SK-N-MC (cell line): ENCODE measurements around the gene PRELID1.

Experiments used
- DNase-seq: peaks from one replicate; pipeline ENCODE4 v3.0.0-alpha.2; 2011; ENCODE audit warnings: low read depth, low spot score
- H3K27ac ChIP-seq: fragments of 200-600 bp; sonication (generic); 2 replicates; pipeline ENCODE4 v1.5.1; 2016; ENCODE audit warnings: mixed run types
- H3K36me3 ChIP-seq: fragments of 200-600 bp; sonication (generic); 2 replicates; pipeline ENCODE4 v1.6.1; 2017; ENCODE audit warnings: antibody characterized with exemption, low read length, mixed read lengths; ENCODE audit not compliant: insufficient read depth
- H3K4me3 ChIP-seq: fragments of 200-600 bp; sonication (generic); 2 replicates; pipeline ENCODE4 v1.5.1; 2016
- H3K9ac ChIP-seq: fragments of 200-600 bp; sonication (generic); 2 replicates; pipeline ENCODE4 v1.8.0; 2017; ENCODE audit warnings: mixed run types, mixed read lengths; ENCODE audit not compliant: insufficient read length
- H3K9me3 ChIP-seq: fragments of 200-600 bp; sonication (generic); 2 replicates; pipeline ENCODE4 v1.6.1; 2017; ENCODE audit warnings: low read depth, mild to moderate bottlenecking, antibody characterized with exemption, low read length, moderate library complexity, mixed read lengths
- EZH2 ChIP-seq: fragments of 200-600 bp; sonication (generic); IDR thresholded peaks from one replicate; pipeline ENCODE4 v1.6.1; 2017; ENCODE audit warnings: antibody characterized with exemption
- FOXP2 ChIP-seq: optimal IDR thresholded peaks from 2 replicates; pipeline ENCODE3; 2011; ENCODE audit warnings: mild to moderate bottlenecking, moderate library complexity; ENCODE audit not compliant: insufficient read depth; ENCODE audit errors: extremely low read length, control extremely low read depth
- POLR2AphosphoS5 ChIP-seq: IDR thresholded peaks from 2 replicates; pipeline ENCODE4 v1.6.1; 2012; ENCODE audit warnings: mild to moderate bottlenecking, low read depth, low read length, borderline replicate concordance

Gene PRELID1

GRCh38 chr5:177313561-177314259 is 10.1 kb downstream of the PRELID1 start:
- TF ChIP-seq POLR2AphosphoS5, result no peak
- no peak for DNase-seq
- Histone ChIP-seq H3K36me3 (no peaks in the 10 kb centered on the region; the same call in 1 of the 2 replicates), H3K9ac (no peak overlapping the region), H3K4me3 (no peak overlapping the region), H3K9me3 (no peaks in the 10 kb centered on the region), H3K27ac (no peak overlapping the region)

GRCh38 chr5:177314376-177315342 is 11.1 kb downstream of the PRELID1 start:
- Histone ChIP-seq H3K27ac (no peak overlapping the region), H3K36me3 (no peaks in the 10 kb centered on the region), H3K9ac (no peak overlapping the region), H3K4me3 (no peak overlapping the region), H3K9me3 (no peaks in the 10 kb centered on the region)
- TF ChIP-seq FOXP2 (no peak), POLR2AphosphoS5 (no peak), EZH2 (no peak)
- DNase-seq, result no peak

- no peaks in the 10 kb centered on the region for H3K9me3 ChIP-seq
- TF ChIP-seq FOXP2 (no peak), EZH2 (no peak), POLR2AphosphoS5 (no peak)
- H3K36me3 ChIP-seq, result no peaks in the 10 kb centered on the region
These were observed 11.8 kb downstream of the PRELID1 start for GRCh38 chr5:177315411-177315810.

GRCh38 chr5:177316005-177316404 is 12.4 kb downstream of the PRELID1 start:
- no peak for DNase-seq
- H3K27ac ChIP-seq, result no peak overlapping the region
- H3K9me3 ChIP-seq, result no peaks in the 10 kb centered on the region
- H3K36me3 ChIP-seq, result no peaks in the 10 kb centered on the region
- H3K9ac ChIP-seq, result no peak overlapping the region
- TF ChIP-seq EZH2, result no peak
- no peak for TF ChIP-seq POLR2AphosphoS5
- no peak for TF ChIP-seq FOXP2
- no peak overlapping the region for H3K4me3 ChIP-seq

More at GRCh38 chr5:177315411-177315810, 11.8 kb downstream of the PRELID1 start:
- no peak overlapping the region for H3K9ac ChIP-seq
- DNase-seq, result no peak
- H3K27ac ChIP-seq, result no peak overlapping the region
- H3K4me3 ChIP-seq, result no peak overlapping the region

GRCh38 chr5:177317959-177318377 is 14.4 kb downstream of the PRELID1 start:
- DNase-seq, result peak; percentile 34
- H3K9ac ChIP-seq, result no peak overlapping the region
- H3K36me3 ChIP-seq, result no peaks in the 10 kb centered on the region
- TF ChIP-seq POLR2AphosphoS5, result no peak
- no peak for TF ChIP-seq FOXP2
- no peak for TF ChIP-seq EZH2
- H3K4me3 ChIP-seq, result no peak overlapping the region
- H3K9me3 ChIP-seq, result no peaks in the 10 kb centered on the region
- no peak overlapping the region for H3K27ac ChIP-seq

GRCh38 chr5:177319913-177320588 is 16.5 kb downstream of the PRELID1 start:
- no peak for DNase-seq
- H3K27ac ChIP-seq, result no peak overlapping the region
- no peak overlapping the region for H3K9ac ChIP-seq
- TF ChIP-seq EZH2, result no peak
- TF ChIP-seq FOXP2, result no peak
- no peak for TF ChIP-seq POLR2AphosphoS5
- H3K9me3 ChIP-seq, result no peaks in the 10 kb centered on the region
- no peak overlapping the region for H3K4me3 ChIP-seq
- H3K36me3 ChIP-seq, result no peaks in the 10 kb centered on the region

- no peaks in the 10 kb centered on the region for H3K36me3 ChIP-seq
- TF ChIP-seq POLR2AphosphoS5 (no peak), FOXP2 (no peak), EZH2 (no peak)
- no peaks in the 10 kb centered on the region for H3K9me3 ChIP-seq
- H3K9ac ChIP-seq, result no peak overlapping the region
- H3K27ac ChIP-seq, result no peak overlapping the region
- DNase-seq, result no peak
- no peak overlapping the region for H3K4me3 ChIP-seq
These were observed 17.3 kb downstream of the PRELID1 start for GRCh38 chr5:177320879-177321278.

- Histone ChIP-seq H3K36me3 (no peaks in the 10 kb centered on the region), H3K27ac (no peak overlapping the region), H3K4me3 (no peak overlapping the region), H3K9ac (no peak overlapping the region), H3K9me3 (no peaks in the 10 kb centered on the region)
- TF ChIP-seq FOXP2, result no peak
- TF ChIP-seq POLR2AphosphoS5, result no peak
- TF ChIP-seq EZH2, result no peak
- DNase-seq, result no peak
These were observed 22.3 kb downstream of the PRELID1 start for GRCh38 chr5:177325868-177326381.
